IMR-90 (cell line): Measurements from ENCODE around the gene WAC.
"Not testable (repeated sequence)": the region's sequence is repeated elsewhere in the genome, so short reads cannot be mapped to it uniquely, and the experiment has no call there.

Source experiments
- BHLHE40 ChIP-seq: fragments of 150-350 bp; IDR thresholded peaks from 2 replicates; pipeline ENCODE4 v1.6.1; 2016; ENCODE audit warnings: mild to moderate bottlenecking, low read depth, low read length
- CEBPB ChIP-seq: IDR thresholded peaks from 2 replicates; pipeline ENCODE4 v1.6.1; 2012; ENCODE audit warnings: low read depth, low read length, improper control_type of control experiment
- CHD1 ChIP-seq: IDR thresholded peaks from 2 replicates; pipeline ENCODE4 v1.6.1; 2012; ENCODE audit warnings: low read depth, low read length, improper control_type of control experiment
- FOS ChIP-seq: fragments of 150-350 bp; IDR thresholded peaks from 2 replicates; pipeline ENCODE4 v1.6.1; 2016; ENCODE audit warnings: low read depth, low read length
- MAFK ChIP-seq: IDR thresholded peaks from 2 replicates; pipeline ENCODE4 v1.6.1; 2012; ENCODE audit warnings: low read depth, low read length, improper control_type of control experiment
- MXI1 ChIP-seq: IDR thresholded peaks from 2 replicates; pipeline ENCODE4 v1.6.1; 2012; ENCODE audit warnings: low read depth, mild to moderate bottlenecking, low read length, moderate library complexity, borderline replicate concordance
- POLR2A ChIP-seq: IDR thresholded peaks from 2 replicates; pipeline ENCODE4 v1.6.1; 2012; ENCODE audit warnings: mild to moderate bottlenecking, low read depth, low read length
- RAD21 ChIP-seq: IDR thresholded peaks from 2 replicates; pipeline ENCODE4 v1.6.1; 2012; ENCODE audit warnings: low read length, improper control_type of control experiment
- RFX5 ChIP-seq: IDR thresholded peaks from 2 replicates; pipeline ENCODE4 v1.8.0; 2012; ENCODE audit warnings: low read depth, mild to moderate bottlenecking, low read length, moderate library complexity
- SMC3 ChIP-seq: fragments of 150-350 bp; IDR thresholded peaks from 2 replicates; pipeline ENCODE4 v1.6.1; 2016; ENCODE audit warnings: low read depth, mild to moderate bottlenecking, antibody characterized with exemption, low read length, moderate library complexity
- TF ChIP-seq, protein P1 (sequence below): conservative IDR thresholded peaks from 2 replicates; pipeline ENCODE4 v1.5.1; 2012; ENCODE audit warnings: mild to moderate bottlenecking, low read depth, low read length, improper control_type of control experiment
- TF ChIP-seq, protein P2 (sequence below): fragments of 150-350 bp; IDR thresholded peaks from 2 replicates; pipeline ENCODE4 v1.6.1; 2017; ENCODE audit warnings: mild to moderate bottlenecking, antibody characterized with exemption, low read length, low read depth
- TF ChIP-seq, protein P3 (sequence below): fragments of 150-350 bp; IDR thresholded peaks from 2 replicates; pipeline ENCODE4 v1.6.1; 2016; ENCODE audit warnings: low read depth, mild to moderate bottlenecking, low read length, moderate library complexity, borderline replicate concordance

DNA sequence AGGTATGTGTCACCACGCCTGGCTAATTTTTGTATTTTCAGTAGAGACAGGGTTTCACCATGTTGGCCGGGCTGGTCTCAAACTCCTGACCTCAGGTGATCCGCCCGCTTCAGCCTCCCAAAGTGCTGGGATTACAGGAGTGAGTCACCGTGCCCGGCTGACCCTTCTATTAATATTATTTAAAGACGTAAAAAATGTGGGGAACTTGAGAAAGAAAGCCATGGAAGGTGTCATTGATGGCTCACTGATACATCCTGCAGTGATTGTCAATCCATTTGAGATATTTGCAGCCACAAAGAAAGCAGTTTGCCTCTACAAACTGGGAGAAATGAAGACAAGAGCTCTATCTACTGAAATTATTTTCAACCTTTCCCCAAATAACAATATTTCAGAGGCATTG lies 125.9 kb downstream of the WAC start:
- TF ChIP-seq, protein P1, sequence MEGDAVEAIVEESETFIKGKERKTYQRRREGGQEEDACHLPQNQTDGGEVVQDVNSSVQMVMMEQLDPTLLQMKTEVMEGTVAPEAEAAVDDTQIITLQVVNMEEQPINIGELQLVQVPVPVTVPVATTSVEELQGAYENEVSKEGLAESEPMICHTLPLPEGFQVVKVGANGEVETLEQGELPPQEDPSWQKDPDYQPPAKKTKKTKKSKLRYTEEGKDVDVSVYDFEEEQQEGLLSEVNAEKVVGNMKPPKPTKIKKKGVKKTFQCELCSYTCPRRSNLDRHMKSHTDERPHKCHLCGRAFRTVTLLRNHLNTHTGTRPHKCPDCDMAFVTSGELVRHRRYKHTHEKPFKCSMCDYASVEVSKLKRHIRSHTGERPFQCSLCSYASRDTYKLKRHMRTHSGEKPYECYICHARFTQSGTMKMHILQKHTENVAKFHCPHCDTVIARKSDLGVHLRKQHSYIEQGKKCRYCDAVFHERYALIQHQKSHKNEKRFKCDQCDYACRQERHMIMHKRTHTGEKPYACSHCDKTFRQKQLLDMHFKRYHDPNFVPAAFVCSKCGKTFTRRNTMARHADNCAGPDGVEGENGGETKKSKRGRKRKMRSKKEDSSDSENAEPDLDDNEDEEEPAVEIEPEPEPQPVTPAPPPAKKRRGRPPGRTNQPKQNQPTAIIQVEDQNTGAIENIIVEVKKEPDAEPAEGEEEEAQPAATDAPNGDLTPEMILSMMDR = not testable (repeated sequence)
- TF ChIP-seq RAD21, RFX5, MXI1, POLR2A, MAFK, FOS, CEBPB, CHD1, SMC3, BHLHE40: not testable (repeated sequence)
- TF ChIP-seq, protein P2, sequence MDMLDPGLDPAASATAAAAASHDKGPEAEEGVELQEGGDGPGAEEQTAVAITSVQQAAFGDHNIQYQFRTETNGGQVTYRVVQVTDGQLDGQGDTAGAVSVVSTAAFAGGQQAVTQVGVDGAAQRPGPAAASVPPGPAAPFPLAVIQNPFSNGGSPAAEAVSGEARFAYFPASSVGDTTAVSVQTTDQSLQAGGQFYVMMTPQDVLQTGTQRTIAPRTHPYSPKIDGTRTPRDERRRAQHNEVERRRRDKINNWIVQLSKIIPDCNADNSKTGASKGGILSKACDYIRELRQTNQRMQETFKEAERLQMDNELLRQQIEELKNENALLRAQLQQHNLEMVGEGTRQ = not testable (repeated sequence)
- TF ChIP-seq, protein P3, sequence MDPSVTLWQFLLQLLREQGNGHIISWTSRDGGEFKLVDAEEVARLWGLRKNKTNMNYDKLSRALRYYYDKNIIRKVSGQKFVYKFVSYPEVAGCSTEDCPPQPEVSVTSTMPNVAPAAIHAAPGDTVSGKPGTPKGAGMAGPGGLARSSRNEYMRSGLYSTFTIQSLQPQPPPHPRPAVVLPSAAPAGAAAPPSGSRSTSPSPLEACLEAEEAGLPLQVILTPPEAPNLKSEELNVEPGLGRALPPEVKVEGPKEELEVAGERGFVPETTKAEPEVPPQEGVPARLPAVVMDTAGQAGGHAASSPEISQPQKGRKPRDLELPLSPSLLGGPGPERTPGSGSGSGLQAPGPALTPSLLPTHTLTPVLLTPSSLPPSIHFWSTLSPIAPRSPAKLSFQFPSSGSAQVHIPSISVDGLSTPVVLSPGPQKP = not testable (repeated sequence)
